HEK293T (cell line): Measurements from ENCODE around the gene HPCAL4.

Source experiments
- CTCF ChIA-PET: fragments of 350-600 bp; formaldehyde crosslinking; extraction: SDS; loops from one replicate; lab custom pipeline; 2021; ENCODE audit warnings: antibody characterized with exemption, inconsistent platforms; lab: Yijun Ruan, JAX
- POLR2A ChIA-PET: fragments of 350-600 bp; formaldehyde crosslinking; extraction: SDS; loops from one replicate; lab custom pipeline; 2020; ENCODE audit warnings: antibody characterized with exemption, inconsistent platforms; lab: Yijun Ruan, JAX
- DNase-seq: peaks from one replicate; pipeline ENCODE4 v3.0.0; 2012; ENCODE audit warnings: mixed read lengths; ENCODE audit errors: extremely low spot score
- ARNT ChIP-seq: fragments of 450-650 bp; IDR thresholded peaks from 2 replicates; pipeline ENCODE4 v1.6.1; 2017; ENCODE audit warnings: mild to moderate bottlenecking
- BHLHE40 ChIP-seq: fragments of 450-650 bp; IDR thresholded peaks from 2 replicates; pipeline ENCODE4 v1.6.1; 2016; ENCODE audit warnings: mild to moderate bottlenecking, moderate library complexity, borderline replicate concordance
- CTBP1 ChIP-seq: fragments of 450-650 bp; IDR thresholded peaks from 2 replicates; pipeline ENCODE4 v1.6.1; 2016; ENCODE audit warnings: borderline replicate concordance
- ELF4 ChIP-seq: fragments of 450-650 bp; IDR thresholded peaks from 2 replicates; pipeline ENCODE4 v1.6.1; 2017; ENCODE audit warnings: antibody characterized with exemption
- FOXA1 ChIP-seq: fragments of 450-650 bp; IDR thresholded peaks from 2 replicates; pipeline ENCODE4 v1.6.1; 2016; ENCODE audit warnings: mild to moderate bottlenecking
- FOXK2 ChIP-seq: fragments of 450-650 bp; IDR thresholded peaks from 2 replicates; pipeline ENCODE4 v1.6.1; 2016; ENCODE audit warnings: mild to moderate bottlenecking
- FOXM1 ChIP-seq: fragments of 450-650 bp; IDR thresholded peaks from 2 replicates; pipeline ENCODE4 v1.6.1; 2017; ENCODE audit warnings: mild to moderate bottlenecking, borderline replicate concordance
- HDGF ChIP-seq: fragments of 450-650 bp; IDR thresholded peaks from 2 replicates; pipeline ENCODE4 v1.6.1; 2017; ENCODE audit warnings: antibody characterized with exemption, borderline replicate concordance
- L3MBTL2 ChIP-seq: fragments of 450-650 bp; conservative IDR thresholded peaks from 2 replicates; pipeline ENCODE4 v1.6.1; 2016; ENCODE audit warnings: mild to moderate bottlenecking
- LEF1 ChIP-seq: fragments of 450-650 bp; IDR thresholded peaks from 2 replicates; pipeline ENCODE4 v1.6.1; 2017; ENCODE audit warnings: mild to moderate bottlenecking, borderline replicate concordance
- NFRKB ChIP-seq: fragments of 450-650 bp; IDR thresholded peaks from 2 replicates; pipeline ENCODE4 v1.6.1; 2016; ENCODE audit warnings: mild to moderate bottlenecking, moderate library complexity
- PKNOX1 ChIP-seq: fragments of 450-650 bp; IDR thresholded peaks from 2 replicates; pipeline ENCODE4 v1.6.1; 2016
- SP1 ChIP-seq: fragments of 450-650 bp; IDR thresholded peaks from 2 replicates; pipeline ENCODE4 v1.6.1; 2017
- SUZ12 ChIP-seq: fragments of 450-650 bp; IDR thresholded peaks from 2 replicates; pipeline ENCODE4 v1.6.1; 2016; ENCODE audit warnings: mild to moderate bottlenecking
- TARDBP ChIP-seq: fragments of 450-650 bp; IDR thresholded peaks from 2 replicates; pipeline ENCODE4 v1.6.1; 2016
- ZNF384 ChIP-seq: fragments of 450-650 bp; IDR thresholded peaks from 2 replicates; pipeline ENCODE4 v1.6.1; 2016

The HPCAL4 gene

GRCh38 chr1:39733161-39733560 is 41.9 kb upstream of the HPCAL4 start:
- ChIA-PET CTCF (no interaction called here), POLR2A (no interaction called here)
- no peak for DNase-seq
- TF ChIP-seq PKNOX1, result no peak
- TF ChIP-seq BHLHE40, result no peak
- no peak for TF ChIP-seq CTBP1
- no peak for TF ChIP-seq L3MBTL2
- no peak for TF ChIP-seq SUZ12

- ChIA-PET POLR2A (no interaction called here), CTCF (no interaction called here)
- TF ChIP-seq ELF4 (no peak), L3MBTL2 (no peak), HDGF (no peak), BHLHE40 (no peak), LEF1 (no peak), ARNT (no peak), FOXA1 (no peak), PKNOX1 (no peak), ZNF384 (no peak), FOXM1 (no peak), SP1 (no peak), FOXK2 (no peak), CTBP1 (no peak), TARDBP (no peak), SUZ12 (no peak), NFRKB (no peak)
- no peak for DNase-seq
Observed at GRCh38 chr1:39732730-39733129, 41.5 kb upstream of the HPCAL4 start.

- DNase-seq, result no peak
- ChIA-PET POLR2A (interaction anchor here (2.2 kb wide), 1 partner anchor 9 kb away, joined by 15 read pairs; the partner anchor contains the start of gene PPIE), CTCF (interaction anchor here (0.6 to 0.8 kb wide), 2 partner anchors 123 to 538 kb away, joined by 3 read pairs; no protein-coding TSS in a partner anchor)
- TF ChIP-seq L3MBTL2 (no peak), PKNOX1 (no peak), ARNT (no peak), ZNF384 (no peak)
Observed at GRCh38 chr1:39729842-39730241, 38.6 kb upstream of the HPCAL4 start.

- POLR2A ChIA-PET, result interaction anchor here (0.5 to 2.2 kb wide), 2 partner anchors 10 to 14 kb away, joined by 3 to 15 read pairs; partner anchors contain the start of gene PPIE
- CTCF ChIA-PET, result interaction anchor here (0.6 to 0.8 kb wide), 2 partner anchors 123 to 537 kb away, joined by 3 read pairs; no protein-coding TSS in a partner anchor
- no peak for TF ChIP-seq FOXK2
- TF ChIP-seq L3MBTL2, result no peak
- no peak for TF ChIP-seq SUZ12
- TF ChIP-seq ZNF384, result no peak
- no peak for TF ChIP-seq ELF4
- TF ChIP-seq CTBP1, result no peak
- TF ChIP-seq NFRKB, result no peak
- TF ChIP-seq BHLHE40, result no peak
- no peak for TF ChIP-seq HDGF
- no peak for TF ChIP-seq PKNOX1
- TF ChIP-seq LEF1, result no peak
- TF ChIP-seq SP1, result no peak
- no peak for TF ChIP-seq FOXM1
- TF ChIP-seq FOXA1, result no peak
- TF ChIP-seq TARDBP, result no peak
- TF ChIP-seq ARNT, result no peak
- DNase-seq, result no peak
Observed at GRCh38 chr1:39729030-39729429, 37.8 kb upstream of the HPCAL4 start.

GRCh38 chr1:39727932-39728317 is 36.7 kb upstream of the HPCAL4 start:
- ChIA-PET POLR2A (no interaction called here), CTCF (no interaction called here)
- DNase-seq, result no peak
- TF ChIP-seq FOXA1 (no peak), HDGF (no peak), CTBP1 (no peak), L3MBTL2 (no peak), FOXM1 (no peak), SUZ12 (no peak), TARDBP (no peak), FOXK2 (no peak), ELF4 (no peak), BHLHE40 (no peak), NFRKB (no peak), LEF1 (no peak), ZNF384 (no peak), SP1 (no peak), ARNT (no peak)

GRCh38 chr1:39727221-39727931 is 36.1 kb upstream of the HPCAL4 start:
- DNase-seq, result no peak
- CTCF ChIA-PET, result interaction anchor here (0.7 kb wide), 1 partner anchor 58 kb away, joined by 6 read pairs; no protein-coding TSS in a partner anchor
- TF ChIP-seq FOXA1 (no peak), L3MBTL2 (no peak), ZNF384 (no peak)
- POLR2A ChIA-PET, result no interaction called here
